OCI-LY3 (cell line): ENCODE data around the gene STPG1.
"Not testable (repeated sequence)": the region's sequence is repeated elsewhere in the genome, so short reads cannot be mapped to it uniquely, and the experiment has no call there.

Experiments
- H2AFZ ChIP-seq: fragments of 200-600, 300-600 bp; shearing (Covaris generic); 2 replicates; pipeline ENCODE4 v1.6.0; 2014; ENCODE audit warnings: antibody characterized with exemption, low read depth, low read length
- H3K27ac ChIP-seq: fragments of 200-600, 300-600 bp; sonication (generic); 2 replicates; pipeline ENCODE4 v1.5.1; 2014; ENCODE audit warnings: mild to moderate bottlenecking, low read length, moderate library complexity, mixed read lengths
- H3K27me3 ChIP-seq: fragments of 200-600, 300-600 bp; sonication (generic); 2 replicates; pipeline ENCODE4 v1.6.1; 2014; ENCODE audit warnings: low read depth, low read length, mixed read lengths
- H3K36me3 ChIP-seq: fragments of 200-600, 300-600 bp; sonication (generic); replicated peaks from 2 replicates; pipeline ENCODE3; 2014; ENCODE audit warnings: low read depth, low read length, mixed read lengths
- H3K4me1 ChIP-seq: fragments of 300-600, 200-600 bp; sonication (generic); 2 replicates; pipeline ENCODE4 v1.6.1; 2014; ENCODE audit warnings: low read length, mixed read lengths
- H3K4me2 ChIP-seq: fragments of 200-600, 300-600 bp; sonication (generic); 2 replicates; pipeline ENCODE4 v1.6.1; 2014; ENCODE audit warnings: low read length, mixed read lengths
- H3K4me3 ChIP-seq: fragments of 300-600, 200-600 bp; sonication (generic); 2 replicates; pipeline ENCODE4 v1.5.1; 2014; ENCODE audit warnings: antibody characterized with exemption, mild to moderate bottlenecking, low read length, moderate library complexity
- H3K79me2 ChIP-seq: fragments of 300-600, 200-600 bp; shearing (Covaris generic); 2 replicates; pipeline ENCODE4 v1.6.1; 2014; ENCODE audit warnings: mild to moderate bottlenecking, low read length, mixed read lengths
- H3K9ac ChIP-seq: fragments of 300-600, 200-600 bp; shearing (Covaris generic); 2 replicates; pipeline ENCODE4 v1.6.0; 2014; ENCODE audit warnings: mild to moderate bottlenecking, low read length, moderate library complexity
- H3K9me3 ChIP-seq: fragments of 200-600, 300-600 bp; shearing (Covaris generic); 2 replicates; pipeline ENCODE4 v1.6.1; 2014; ENCODE audit warnings: low read length, mixed read lengths; ENCODE audit not compliant: insufficient read depth
- H4K20me1 ChIP-seq: fragments of 200-600, 300-600 bp; sonication (generic); 2 replicates; pipeline ENCODE4 v1.6.1; 2016; ENCODE audit warnings: low read length, mixed read lengths; ENCODE audit not compliant: insufficient read depth
- CTCF ChIP-seq: fragments of 200-600, 300-600 bp; sonication (generic); IDR thresholded peaks from 2 replicates; pipeline ENCODE4 v1.5.1; 2014; ENCODE audit warnings: antibody characterized with exemption, low read length, low read depth
- EZH2phosphoT487 ChIP-seq: fragments of 200-600 bp; shearing (Covaris generic); IDR thresholded peaks from 2 replicates; pipeline ENCODE4 v1.6.1; 2018; ENCODE audit warnings: antibody characterized with exemption, mixed run types, low read depth

The STPG1 gene, protein sequence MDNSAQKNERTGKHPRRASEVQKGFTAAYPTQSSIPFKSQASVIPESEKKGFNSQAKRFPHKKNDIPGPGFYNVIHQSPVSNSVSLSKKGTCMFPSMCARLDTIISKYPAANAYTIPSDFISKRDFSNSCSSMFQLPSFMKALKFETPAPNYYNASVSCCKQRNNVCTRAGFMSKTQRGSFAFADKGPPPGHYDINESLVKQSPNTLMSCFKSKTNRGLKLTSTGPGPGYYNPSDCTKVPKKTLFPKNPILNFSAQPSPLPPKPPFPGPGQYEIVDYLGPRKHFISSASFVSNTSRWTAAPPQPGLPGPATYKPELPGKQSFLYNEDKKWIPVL

GRCh38 chr1:24413350-24414163 lies at the start of gene STPG1:
STPG1 (minus strand) TSS chr1:24413782; CDS start chr1:24401388, 12,394 bp downstream.
- peak within 1 kb of the TSS; percentile 95 for H3K4me2 ChIP-seq
- H3K27ac ChIP-seq: peak within 1 kb of the TSS; percentile 52
- peaks cover 2% of the 10 kb centered on the region for H3K36me3 ChIP-seq
- TF ChIP-seq EZH2phosphoT487 (no peak), CTCF (no peak)
- H2AFZ ChIP-seq: peak within 1 kb of the TSS; percentile 34; the same call in 1 of the 2 replicates
- no peaks in the 10 kb centered on the region for H4K20me1 ChIP-seq
- no peaks in the 10 kb centered on the region for H3K9me3 ChIP-seq
- H3K79me2 ChIP-seq: peaks cover 12% of the 10 kb centered on the region; the same call in 1 of the 2 replicates
- H3K4me3 ChIP-seq: peak within 1 kb of the TSS; percentile 91
- peak within 1 kb of the TSS; percentile 78 for H3K9ac ChIP-seq
- peaks cover 23% of the 10 kb centered on the region for H3K4me1 ChIP-seq
- H3K27me3 ChIP-seq: no peaks in the 10 kb centered on the region

DNA sequence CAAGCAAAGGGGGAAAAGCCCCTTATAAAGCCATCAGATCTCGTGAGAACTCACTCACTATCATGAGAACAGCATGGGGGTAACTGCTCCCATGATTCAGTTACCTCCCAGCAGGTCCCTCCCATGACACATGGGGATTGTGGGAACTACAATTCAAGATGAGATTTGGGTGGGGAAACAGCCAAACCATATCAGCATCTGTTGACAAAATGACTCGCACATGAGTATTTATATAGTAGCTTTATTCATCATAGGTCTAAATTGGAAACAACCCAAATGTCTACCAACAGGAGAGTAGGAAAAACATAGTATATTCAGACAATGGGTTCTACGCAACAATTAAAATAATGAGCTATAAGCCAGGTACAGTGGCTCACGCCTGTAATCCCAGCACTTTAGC lies 48.5 kb upstream of the STPG1 start:
- not testable (repeated sequence) for H4K20me1 ChIP-seq, H3K9ac ChIP-seq, H3K79me2 ChIP-seq, H3K9me3 ChIP-seq, H2AFZ ChIP-seq, H3K4me3 ChIP-seq, H3K4me2 ChIP-seq, H3K27ac ChIP-seq, H3K36me3 ChIP-seq, H3K27me3 ChIP-seq
- H3K4me1 ChIP-seq: peaks cover 14% of the 10 kb centered on the region

GRCh38 chr1:24459551-24460266 lies 46.1 kb upstream of the STPG1 start:
- Histone ChIP-seq H2AFZ (no peak overlapping the region), H4K20me1 (no peaks in the 10 kb centered on the region), H3K9ac (no peak overlapping the region), H3K4me3 (no peak overlapping the region), H3K27me3 (no peaks in the 10 kb centered on the region), H3K4me1 (peaks cover 15% of the 10 kb centered on the region), H3K79me2 (no peaks in the 10 kb centered on the region), H3K36me3 (peaks cover 3% of the 10 kb centered on the region), H3K27ac (no peak overlapping the region), H3K4me2 (no peak overlapping the region), H3K9me3 (no peaks in the 10 kb centered on the region)
- TF ChIP-seq CTCF: no peak
- TF ChIP-seq EZH2phosphoT487: no peak

DNA sequence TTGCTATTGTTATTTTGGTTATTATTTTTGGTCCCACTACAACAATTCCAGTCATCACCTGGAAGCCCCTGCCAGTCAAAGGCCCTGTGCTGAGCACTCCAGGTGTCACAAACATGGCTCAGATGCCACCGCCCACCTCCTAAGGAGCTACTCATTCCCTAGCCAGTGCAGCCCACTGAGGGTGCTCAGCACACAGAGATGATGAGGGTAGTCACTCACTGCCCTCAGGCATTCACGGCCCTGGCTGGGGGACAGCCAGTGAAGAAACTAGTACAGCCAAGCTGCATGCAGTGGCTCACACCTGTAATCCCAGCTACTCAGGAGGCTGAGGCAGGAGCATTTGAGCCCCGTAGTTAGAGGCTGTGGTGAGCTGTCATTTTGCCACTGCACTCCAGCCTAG lies 44.3 kb upstream of the STPG1 start:
- Histone ChIP-seq H2AFZ (no peak overlapping the region), H4K20me1 (no peaks in the 10 kb centered on the region), H3K4me2 (no peak overlapping the region), H3K9me3 (no peaks in the 10 kb centered on the region), H3K79me2 (no peaks in the 10 kb centered on the region), H3K9ac (no peak overlapping the region), H3K36me3 (peaks cover 3% of the 10 kb centered on the region), H3K4me1 (peaks cover 14% of the 10 kb centered on the region), H3K27me3 (no peaks in the 10 kb centered on the region), H3K4me3 (no peak overlapping the region), H3K27ac (no peak overlapping the region)
- no peak for TF ChIP-seq EZH2phosphoT487
- no peak for TF ChIP-seq CTCF
